NCI-H1694 (cell line): ENCODE measurements around the gene TTC24.
"Not testable (repeated sequence)": the region's sequence is repeated elsewhere in the genome, so short reads cannot be mapped to it uniquely, and the experiment has no call there.

ENCODE experiments used
- DNase-seq: peaks from one replicate; lab custom pipeline; 2025; lab: John Stamatoyannopoulos, UW

TTC24 gene

DNA sequence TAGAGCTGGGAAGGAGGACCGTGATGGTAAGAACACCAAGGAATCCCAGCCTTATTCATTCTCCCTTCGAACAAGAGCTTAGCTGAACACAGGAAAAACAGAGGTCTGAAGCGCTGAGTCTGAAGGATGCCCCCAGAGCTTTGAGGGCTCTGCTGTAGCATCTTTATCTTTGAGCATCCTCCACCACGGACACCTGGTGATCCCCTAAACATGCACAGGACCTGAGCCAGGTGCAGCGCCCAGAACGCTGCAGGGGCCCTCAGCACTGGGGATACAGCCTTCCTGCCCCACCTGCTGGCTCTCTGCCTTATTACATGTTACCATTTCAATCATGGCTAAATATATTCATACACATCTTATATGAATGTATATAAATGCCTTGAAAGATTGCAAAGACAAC lies 29.5 kb downstream of the TTC24 start:
- DNase-seq: peak; percentile 85

DNA sequence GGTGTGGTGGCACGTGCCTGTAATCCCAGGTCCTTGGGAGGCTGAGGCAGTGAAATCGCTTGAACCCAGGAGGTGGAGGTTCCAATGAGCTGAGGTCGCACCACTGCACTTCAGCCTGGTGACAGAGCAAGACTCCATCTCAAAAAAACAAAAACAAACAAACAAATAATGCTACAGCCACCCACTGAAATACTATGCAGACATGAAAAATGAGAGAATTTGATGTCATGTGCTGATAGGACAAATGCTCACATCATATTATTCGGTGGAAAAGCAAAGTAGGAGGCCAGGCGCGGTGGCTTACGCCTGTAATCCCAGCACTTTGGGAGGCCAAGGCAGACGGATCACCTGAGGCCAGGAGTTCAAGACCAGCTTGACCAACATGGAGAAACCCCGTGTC lies 30.5 kb downstream of the TTC24 start:
- not testable (repeated sequence) for DNase-seq

DNA sequence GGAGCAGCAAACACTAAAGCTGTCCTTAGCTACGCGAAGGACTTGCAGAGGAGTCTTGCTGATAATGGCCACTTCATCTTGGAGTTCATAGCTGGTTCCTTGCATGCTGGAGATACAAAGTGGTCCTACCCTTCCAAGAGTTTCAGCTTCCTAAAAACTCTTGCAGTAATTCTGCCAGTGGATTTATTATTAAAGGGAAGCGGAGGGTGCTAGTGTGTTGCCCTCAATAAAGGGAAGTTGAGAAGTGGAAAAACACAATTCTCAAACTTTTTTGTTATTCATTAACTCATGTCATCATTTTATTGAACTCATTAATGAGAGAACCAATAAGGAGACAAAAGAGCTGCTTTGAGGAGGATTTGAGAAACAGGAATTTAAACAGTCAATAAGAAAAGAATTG lies 33.1 kb downstream of the TTC24 start:
- DNase-seq: no peak

DNA sequence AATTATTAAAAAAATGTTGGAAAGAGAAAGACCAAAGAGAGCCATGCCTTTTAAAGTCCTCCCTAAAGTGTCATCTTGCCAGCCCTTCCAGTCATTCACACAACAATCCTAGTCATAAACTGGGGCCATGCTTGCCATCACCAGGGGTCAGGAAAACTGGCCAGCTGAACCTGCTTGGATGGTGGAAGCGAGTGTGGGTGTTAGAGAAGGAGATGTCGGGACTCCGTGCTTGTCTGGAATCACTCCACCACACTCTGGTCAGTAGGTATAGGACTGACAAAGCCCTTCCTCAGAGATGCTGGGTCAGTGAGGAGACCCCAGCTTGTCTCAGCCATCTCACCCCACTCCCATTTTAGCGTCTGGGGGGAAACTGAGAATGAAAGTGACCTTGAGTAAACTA lies 36.4 kb downstream of the TTC24 start:
- DNase-seq: no peak

DNA sequence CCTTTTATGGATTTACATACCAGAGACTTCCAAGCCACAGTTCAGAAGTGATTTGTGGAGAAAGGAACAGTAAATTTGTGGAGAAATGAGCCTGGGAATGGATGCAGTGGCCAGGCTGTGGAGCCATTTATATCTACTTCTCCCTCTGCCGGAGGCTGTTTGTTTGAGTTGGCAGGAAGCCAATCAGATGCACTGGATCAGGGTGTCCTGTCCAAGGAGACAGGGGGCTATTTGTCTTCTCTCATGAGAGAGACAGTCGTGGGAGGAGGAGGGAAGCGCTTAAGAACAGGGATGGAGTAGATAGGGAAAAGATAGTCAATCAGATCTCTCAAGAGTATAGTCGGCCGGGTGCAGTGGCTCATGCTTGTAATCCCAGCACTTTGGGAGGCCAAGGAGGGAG lies 36.9 kb downstream of the TTC24 start:
- DNase-seq: no peak

DNA sequence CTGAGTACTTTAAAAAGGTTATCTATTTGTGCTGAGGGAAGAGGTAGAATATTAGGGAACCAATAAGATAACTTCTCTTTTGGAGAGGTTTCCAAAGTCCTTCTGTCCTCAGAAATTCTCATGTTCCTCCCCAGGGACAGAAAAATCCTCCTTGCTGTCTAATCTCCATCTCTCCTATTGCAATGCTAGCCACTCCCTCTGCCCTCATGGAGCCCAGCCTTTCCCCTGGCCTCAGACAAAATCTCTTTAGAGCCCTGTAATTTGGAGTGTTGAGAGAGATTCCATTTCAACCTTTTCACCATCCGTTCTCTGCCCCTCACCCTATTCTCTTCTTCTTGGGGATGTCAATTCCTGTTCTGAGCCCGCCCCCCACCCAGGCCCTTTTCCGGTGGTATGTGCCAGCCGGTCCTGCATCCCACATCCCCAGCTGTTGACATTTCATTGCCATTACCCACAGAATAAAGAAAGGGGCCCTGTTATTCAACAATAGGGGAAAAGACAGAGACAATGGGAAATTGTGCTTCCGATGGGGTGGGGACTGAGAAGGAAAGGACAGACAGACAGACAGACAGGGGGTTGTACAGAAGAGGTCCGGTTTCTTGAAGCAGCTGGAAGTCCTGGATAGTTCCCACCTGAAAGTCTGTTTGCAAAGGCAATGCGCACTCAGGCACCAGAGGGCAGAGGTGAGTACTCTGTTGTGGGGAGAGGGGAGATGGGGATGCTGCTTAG lies 39.5 kb downstream of the TTC24 start, which contains the start of gene HAPLN2:
HAPLN2 (plus strand) TSS at position 563 of the 729 bp plus-strand sequence. CDS start 4,076 bp downstream, outside the sequence.
- DNase-seq: peak; percentile 75

DNA sequence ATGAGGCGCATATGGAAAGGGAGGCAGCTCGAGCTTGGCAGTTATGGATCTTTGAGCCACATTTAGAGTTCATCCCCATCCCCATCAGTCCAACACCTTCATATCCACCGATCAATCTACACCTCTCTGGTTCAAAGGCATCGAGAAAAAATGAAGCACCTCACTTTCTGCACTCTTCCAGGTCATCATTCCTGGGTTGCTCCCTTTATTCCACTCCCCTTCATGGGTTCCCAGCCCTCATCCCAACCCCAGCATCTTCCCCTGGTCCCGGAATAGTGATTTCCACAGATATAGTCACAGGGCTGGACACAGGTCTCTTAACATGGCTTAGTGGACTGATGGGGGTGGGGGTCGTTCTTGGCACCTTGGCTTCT lies 40.0 kb downstream of the TTC24 start:
- DNase-seq: no peak

DNA sequence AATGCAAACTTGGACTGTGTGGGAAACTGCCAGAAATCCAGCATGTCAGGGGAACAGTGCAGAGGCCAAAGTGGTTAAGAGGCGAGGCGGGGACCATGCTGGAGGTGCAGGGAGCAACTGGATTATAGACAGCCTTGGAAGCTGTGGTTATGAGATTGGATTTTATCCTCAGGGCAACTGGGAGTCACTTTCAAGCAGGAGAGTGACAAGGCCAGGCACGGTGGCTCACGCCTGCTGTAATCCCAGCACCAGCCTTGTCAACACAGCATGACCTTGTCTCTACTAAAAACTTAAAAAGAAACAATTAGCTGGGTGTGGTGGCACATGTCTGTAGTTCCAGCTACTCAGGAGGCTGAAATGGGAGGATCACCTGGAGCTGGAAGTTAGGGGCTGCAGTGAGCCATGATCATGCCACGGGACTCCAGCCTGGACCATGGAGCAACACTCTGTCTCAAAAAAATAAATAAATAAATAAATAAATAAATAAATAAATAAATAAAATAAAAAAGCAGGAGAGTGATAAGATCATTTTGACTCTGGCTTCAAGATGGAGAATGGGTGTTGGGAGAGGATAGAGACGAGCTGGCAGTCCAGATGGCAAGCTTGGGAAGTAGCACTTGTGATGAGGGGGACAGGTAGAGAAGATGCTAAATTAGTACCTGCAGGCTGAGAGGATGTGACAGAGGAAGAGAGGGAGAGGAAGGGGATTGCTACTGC lies 43.2 kb downstream of the TTC24 start:
- no peak for DNase-seq

DNA sequence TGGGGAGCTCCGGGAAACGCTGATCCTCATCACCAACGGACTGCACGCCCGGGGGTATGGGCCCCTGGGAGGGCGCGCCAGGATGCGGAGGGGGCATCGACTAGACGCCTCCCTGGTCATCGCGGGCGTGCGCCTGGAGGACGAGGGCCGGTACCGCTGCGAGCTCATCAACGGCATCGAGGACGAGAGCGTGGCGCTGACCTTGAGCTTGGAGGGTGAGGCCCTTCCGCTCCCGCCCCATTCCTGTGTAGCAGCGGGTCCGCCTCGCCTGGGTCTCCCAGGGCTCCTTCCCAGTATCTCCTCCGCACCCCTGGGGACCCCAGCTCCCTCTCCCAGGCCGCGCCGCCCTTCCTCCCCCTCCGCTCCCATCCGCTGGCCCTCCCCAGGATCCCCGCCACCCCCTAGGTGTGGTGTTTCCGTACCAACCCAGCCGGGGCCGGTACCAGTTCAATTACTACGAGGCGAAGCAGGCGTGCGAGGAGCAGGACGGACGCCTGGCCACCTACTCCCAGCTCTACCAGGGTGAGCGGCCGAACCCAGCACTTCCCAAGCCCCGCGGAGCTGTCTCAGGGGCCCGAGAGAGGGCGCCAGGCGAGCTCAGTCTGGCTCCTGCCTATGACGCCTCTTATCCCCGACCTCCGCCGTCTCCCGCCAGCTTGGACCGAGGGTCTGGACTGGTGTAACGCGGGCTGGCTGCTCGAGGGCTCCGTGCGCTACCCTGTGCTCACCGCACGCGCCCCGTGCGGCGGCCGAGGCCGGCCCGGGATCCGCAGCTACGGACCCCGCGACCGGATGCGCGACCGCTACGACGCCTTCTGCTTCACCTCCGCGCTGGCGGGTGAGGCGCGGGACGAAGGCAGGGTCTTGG lies 44.7 kb downstream of the TTC24 start:
- peak; percentile 69 for DNase-seq

DNA sequence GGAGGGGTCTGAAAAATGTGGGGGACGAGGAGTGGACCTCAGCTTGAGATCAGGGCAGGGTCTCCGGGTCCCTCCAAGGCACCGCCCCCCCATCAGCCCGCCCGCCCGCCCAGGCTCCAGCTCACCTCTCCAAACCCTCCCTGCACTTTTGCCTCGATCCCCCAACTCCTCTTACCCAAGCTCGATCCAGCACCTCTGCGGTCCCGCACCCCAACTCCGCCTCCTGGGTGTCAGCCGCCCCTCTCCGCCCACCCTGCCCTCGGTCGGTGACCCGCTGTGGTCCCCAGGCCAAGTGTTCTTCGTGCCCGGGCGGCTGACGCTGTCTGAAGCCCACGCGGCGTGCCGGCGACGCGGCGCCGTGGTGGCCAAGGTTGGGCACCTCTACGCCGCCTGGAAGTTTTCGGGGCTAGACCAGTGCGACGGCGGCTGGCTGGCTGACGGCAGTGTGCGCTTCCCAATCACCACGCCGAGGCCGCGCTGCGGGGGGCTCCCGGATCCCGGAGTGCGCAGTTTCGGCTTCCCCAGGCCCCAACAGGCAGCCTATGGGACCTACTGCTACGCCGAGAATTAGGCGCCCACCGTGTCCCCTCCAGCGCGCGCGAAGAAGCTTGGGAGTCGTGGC lies 45.4 kb downstream of the TTC24 start:
- peak; percentile 32 for DNase-seq

DNA sequence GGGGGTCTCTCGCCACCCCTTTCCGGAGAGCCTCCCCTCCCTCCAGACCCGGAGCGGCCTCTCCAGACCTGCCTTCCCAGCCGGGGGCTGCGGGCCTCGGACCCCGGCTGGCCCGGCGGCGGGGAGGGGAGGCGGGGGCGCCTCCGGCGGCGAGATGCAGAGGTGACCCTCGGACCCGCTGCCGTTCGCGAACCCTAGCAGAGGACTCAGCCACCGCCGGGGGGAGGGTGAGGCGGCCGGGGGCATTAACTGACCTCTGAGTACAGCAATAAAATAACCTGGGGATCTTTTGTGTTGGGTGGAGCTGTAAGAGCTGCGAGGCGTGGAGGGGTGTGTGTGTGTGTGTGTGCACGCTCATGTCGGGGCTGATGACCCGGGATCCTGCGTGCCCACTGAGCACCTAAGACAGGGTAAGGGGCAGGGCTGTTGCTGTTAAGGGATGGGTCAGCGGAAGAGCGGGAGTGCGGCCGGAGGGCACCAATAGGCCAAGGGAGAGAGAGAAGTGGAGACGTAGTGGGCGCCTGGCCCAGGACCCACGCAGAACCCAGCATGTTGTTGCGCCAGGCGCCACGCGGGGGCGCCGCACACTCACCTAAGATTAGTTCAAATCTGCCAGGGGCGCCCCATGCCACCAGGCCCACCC lies 46.0 kb downstream of the TTC24 start:
- peak; percentile 87 for DNase-seq

DNA sequence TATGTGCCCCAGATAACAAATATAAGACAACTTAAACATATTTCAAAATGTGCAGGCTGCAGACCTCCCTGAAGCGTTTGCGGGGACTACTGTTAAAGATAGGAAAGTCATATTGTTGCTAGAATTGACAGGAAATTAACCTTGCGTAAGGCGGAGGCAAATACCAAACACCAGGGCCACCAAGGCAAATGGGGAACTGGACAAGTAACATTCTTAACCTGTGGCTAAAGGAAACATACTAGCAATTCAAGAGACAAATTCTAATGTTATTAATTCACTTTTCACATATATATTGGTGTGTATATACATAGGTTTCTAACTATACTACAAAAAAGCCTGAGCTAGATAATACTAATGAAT lies 46.5 kb downstream of the TTC24 start:
- no peak for DNase-seq

DNA sequence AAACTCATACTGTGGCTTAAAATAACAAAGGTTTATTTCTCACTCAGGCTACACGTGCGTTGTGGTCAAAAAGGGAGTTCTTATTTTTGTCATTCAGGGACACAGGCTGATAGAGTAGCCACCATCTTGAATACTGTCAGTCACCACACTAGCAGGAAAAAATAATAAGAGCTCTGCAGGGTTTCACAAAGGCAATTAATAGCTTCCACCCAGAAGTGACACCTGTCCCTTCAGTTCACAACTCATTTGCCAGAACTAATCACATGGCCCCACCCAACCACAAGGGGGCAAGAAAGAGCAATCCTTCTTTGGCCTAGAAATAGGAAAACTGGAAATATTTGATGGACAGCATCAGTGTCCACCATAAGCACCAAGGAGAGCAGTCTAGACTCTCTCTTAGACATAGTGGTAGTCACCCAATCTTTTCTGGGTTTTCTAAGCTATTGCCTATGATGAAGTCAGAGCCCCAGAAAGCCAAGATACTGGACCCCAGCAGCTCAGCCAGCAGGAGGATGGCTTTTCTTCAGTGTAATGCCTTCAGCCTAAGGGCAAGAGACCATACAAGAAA lies 47.9 kb downstream of the TTC24 start:
- DNase-seq: peak; percentile 91

DNA sequence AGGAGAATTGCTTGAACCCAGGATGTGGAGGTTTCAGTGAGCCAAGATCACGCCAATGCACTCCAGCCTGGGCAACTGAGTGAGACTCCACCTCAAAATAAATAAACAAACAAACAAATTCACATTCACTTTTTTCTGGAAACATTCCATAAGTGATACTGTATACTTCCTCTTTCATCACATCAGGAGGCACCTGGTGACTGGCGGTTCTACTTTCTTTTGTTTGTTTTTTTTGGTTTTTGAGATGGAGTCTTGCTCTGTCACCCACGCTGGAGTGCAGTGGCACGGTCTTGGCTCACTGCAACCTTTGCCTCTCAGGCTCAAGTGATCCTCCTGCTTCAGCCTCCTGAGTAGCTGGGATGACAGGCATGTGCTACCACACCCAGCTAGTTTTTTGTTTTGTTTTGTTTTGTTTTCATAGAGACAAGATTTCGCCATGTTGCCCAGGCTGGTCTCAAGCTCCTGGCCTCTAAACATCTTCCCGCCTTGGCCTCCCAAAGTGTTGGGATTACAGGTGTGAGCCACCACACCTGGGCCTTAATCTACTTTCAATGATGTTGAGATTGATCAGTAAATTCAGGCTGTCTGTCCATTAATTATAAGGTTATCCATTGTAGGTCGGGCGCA lies 50.4 kb downstream of the TTC24 start:
- no peak for DNase-seq

DNA sequence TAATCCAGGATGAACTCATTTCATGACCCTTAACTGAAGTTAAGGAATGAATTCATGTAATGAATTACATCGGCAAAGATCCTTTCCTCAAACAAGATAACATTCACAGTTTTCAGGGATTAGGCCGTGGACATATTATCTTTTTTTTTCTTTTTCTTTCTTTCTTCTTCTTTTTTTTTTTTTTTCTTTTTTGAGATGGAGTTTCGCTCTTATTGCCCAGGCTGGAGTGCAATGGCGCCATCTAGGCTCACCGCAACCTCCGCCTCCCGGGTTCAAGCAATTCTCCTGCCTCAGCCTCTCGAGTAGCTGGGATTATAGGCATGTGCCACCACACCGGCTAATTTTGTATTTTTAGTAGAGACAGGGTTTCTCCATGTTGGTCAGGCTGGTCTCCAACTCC lies 51.6 kb downstream of the TTC24 start:
- not testable (repeated sequence) for DNase-seq

DNA sequence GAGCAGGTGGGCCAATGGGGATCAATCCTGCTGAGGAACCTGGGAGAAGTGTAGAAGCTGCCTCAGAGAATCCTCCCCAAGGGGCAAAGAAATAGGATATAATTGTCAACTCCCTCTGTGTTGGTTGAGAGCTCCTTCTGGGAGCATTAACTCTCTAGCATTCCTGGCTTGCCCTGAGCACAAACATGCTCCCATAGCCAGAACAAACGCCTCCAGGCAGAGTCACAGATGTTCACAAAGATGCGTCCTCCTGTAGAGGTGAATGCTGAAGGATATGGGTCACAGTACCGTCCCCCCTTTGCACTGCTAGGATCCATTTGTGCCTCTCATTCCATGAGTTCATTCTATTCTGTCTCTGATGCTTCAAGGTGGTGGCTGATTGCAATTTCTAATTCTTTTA lies 52.8 kb downstream of the TTC24 start:
- no peak for DNase-seq
